Right kidney (tissue), 1 donor: ENCODE results near the gene MRPL38.
A peak's percentile ranks its signal among the peaks of the same experiment; 100 is the strongest.
"Not testable (repeated sequence)": the region's sequence is repeated elsewhere in the genome, so short reads cannot be mapped to it uniquely, and the experiment has no call there.

Source experiments
- DNase-seq: peaks from one replicate; pipeline ENCODE4 v3.0.0-alpha.2; 2016

The MRPL38 gene

DNA sequence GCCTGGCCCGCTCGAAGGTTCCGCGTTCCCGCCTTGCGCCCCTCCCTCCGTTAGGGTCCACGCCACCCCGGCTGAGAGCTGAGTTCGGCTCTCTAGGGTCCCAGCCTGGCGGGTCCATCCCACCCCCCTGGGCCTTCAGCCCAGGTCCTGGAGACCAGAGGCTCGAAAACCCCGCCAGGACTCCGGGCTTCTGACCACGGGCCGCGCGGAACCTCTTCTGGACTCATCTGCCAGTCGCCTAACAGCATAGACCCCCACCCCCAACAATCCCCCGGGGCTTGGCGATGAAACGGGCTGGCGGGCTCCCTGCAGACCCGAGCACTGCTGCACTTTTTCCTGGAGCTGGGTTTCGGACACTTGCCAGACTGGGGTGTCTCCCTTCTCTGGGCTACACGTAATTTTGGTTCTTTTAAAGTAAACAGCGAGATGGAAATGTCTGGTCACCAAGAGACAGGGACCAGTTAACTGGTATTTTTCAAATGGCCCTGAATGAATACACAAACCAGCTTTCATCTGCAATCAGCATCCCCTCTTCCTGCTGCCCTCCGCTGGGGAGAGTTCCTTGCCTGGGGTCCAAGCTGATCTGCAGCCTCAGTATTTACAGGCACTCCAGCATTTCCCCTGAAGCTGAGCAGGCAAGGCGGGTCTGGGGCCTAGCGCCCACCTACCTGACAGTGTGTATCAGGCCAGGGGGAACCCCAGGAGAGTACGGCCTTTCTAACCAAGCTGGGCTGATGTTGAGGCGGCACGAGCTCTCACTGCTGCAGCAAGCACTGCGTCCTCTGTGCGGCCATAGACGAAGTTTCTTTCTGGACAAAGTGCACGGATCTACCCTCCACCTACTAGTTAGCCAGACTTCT, 7.3 kb downstream of the MRPL38 start:
- DNase-seq: no peak

- peak; percentile 89 for DNase-seq
These were observed 8.1 kb downstream of the MRPL38 start, which contains the start of gene TRIM65 for GRCh38 chr17:75896415-75897159. TSS of gene TRIM65 (minus strand) at chr17:75896951. CDS start at chr17:75896937, 14 bp downstream.

DNA sequence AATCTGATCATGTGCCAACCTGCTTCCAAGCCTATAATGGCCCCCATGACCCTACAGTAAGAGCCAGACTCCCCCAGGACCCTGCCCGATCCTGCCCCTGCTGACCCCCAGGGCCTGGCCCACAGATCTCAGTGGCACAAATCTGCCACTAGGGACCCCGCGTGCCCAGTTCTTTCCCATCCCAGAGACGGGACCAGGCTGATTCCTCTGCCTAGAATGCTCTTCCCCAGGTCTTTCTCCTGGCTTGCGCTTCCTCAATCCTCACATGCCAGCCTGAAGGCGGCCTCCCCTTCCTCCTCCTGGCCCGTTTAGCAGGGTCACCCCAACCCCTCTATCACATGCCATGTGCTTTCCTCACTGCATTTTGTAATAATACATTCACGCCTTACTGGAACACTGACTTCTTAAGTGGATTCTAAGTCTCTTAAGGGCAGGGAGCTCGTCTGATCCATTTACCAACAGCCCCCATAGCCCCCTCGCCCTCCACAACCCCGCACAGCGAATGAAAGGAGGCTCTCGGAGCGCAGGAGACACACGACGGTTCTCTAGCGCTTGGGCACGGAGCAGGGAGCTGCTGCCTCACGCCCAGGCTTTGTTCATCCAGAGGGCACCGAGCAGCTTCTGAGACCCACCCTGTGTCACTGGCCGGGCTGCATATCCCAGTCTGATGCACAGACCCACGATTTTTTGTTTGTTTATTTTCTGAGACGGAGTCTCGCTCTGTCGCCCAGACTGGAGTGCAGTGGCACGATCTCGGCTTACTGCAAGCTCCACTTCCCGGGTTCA, 9.1 kb downstream of the MRPL38 start:
- DNase-seq: peak; percentile 41

GRCh38 chr17:75894049-75894733, 10.5 kb downstream of the MRPL38 start:
- no peak for DNase-seq

GRCh38 chr17:75893305-75894048, 11.2 kb downstream of the MRPL38 start:
- DNase-seq: no peak

GRCh38 chr17:75892556-75893224, 12.0 kb downstream of the MRPL38 start:
- DNase-seq: no peak

GRCh38 chr17:75891605-75892555, 12.8 kb downstream of the MRPL38 start:
- DNase-seq: no peak

DNA sequence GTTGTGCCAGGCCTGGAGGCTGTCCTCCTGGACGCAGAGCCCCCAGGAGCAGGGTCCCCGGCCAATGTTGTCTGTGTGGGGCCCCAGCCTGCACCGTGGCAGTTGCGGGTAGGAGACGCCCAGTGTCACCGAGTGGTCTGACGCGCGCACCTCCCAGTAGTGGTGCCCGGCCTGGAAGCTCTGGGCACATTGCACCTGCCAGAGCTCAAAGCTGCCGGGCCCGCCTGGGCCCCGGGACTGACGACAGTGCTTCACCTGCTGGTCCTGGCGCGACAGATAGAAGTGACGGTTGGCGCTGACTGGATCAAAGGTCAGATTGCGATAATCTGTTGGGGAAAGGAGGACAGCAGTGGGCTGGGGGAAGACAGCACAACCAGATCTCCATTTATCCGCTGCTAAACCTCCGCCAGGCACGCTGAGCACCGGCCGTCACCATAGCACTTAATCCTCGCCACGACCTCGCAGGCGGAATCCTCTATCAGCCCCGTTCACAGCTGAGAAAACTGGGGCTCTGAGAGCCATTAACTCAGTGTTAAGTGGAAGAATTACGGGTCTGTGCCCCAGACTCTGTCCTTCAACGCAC, 13.6 kb downstream of the MRPL38 start:
- DNase-seq: no peak

GRCh38 chr17:75889454-75889853, 15.2 kb downstream of the MRPL38 start:
- DNase-seq: no peak

GRCh38 chr17:75888484-75888883, 16.2 kb downstream of the MRPL38 start:
- no peak for DNase-seq

DNA sequence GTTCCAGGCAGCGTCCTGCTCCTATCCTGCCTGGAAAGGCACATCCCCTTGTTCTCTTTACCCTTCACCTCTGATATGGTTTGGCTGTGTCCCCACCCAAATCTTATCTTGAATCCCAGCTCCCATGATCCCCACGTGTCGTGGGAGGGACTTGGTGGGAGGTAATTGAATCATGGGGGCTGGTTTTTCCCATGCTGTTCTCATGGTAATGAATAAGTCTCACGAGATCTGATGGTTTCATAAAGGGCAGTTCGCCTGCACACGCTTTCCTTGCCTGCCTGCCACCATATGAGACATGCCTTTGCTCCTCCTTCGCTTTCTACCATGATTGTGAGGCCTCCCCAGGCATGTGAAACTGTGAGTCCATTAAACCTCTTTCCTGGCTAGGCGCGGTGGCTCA, 18.8 kb downstream of the MRPL38 start:
- not testable (repeated sequence) for DNase-seq

- DNase-seq: no peak
These were observed 19.3 kb downstream of the MRPL38 start for GRCh38 chr17:75885431-75885830.

- DNase-seq: no peak
These were observed 22.8 kb downstream of the MRPL38 start for GRCh38 chr17:75881678-75882454.

DNA sequence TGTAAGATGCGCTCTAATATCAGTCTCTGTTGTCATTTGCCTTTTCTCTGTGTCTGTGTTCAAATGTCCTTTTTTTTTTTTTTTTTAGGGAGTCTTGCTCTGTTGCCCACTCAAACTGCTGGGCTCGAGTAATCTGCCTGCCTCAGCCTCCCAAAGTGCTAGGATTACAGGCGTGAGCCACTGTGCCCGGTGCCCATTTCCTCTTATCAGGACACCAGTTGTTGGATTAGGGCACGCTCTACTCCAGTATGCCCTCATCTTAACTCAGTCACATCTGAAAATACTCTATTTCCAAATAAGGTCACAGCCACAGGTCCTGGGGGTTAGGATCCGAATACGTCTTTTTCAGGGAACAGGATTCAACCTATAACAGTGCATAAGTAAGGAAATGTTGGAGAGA, 24.4 kb downstream of the MRPL38 start:
- DNase-seq: no peak

DNA sequence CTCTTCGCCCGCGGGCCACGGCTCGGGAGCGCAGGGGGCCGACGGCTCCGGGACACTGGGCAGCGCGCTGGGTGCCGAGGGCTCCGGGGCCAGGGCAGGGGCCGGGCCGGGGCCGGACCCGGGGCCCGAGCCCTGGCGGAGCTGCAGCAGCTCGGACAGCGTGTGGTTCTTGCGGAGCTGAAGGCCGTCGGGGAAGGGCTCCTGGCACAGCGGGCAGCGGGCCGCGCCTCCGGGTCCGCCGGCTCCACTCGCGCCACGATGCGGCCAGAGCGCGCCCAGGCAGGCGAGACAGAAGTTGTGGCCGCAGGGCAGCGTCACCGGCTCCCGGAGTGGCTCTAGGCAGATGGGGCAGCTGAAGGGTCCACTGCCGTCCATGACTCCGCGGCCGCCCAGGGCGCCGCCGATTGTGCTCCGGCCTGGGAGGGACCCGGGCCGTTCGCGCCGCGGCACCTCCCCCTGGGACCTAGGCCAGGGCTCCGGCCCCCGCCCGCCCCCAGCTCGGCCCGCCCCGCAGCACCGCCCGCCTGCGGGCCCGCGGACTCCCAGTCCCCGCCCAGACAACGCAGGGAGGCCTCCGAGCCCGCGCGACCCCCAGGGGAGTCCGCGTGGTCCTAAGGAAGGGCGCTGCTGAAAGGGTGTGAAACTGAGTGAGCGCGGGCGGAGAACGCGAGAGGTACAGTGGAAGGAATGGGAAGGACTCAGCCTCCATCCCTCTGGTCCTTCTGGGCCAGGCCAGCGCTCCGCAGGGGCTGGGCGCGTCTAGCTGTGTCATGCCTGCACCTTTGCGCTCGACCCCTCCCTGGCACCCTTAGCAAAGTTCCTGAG, 26.3 kb downstream of the MRPL38 start, which contains the start of gene TRIM47:
TRIM47 (minus strand) TSS at position 408 of the 825 bp plus-strand sequence; CDS start at position 375, 33 bp downstream.
- peak; percentile 65 for DNase-seq

- DNase-seq: peak; percentile 82
These were observed 26.9 kb downstream of the MRPL38 start for GRCh38 chr17:75877752-75878173.
